K562 (cell line): ENCODE measurements around the gene ACTRT2. TPM values are rescaled to one million over a fixed set of nuclear protein-coding genes. Genes with fewer than 3 reads are reported as not detected.

Source experiments
- ZNF318 ChIP-seq, 2 experiments: fragments of 450-650 bp; IDR thresholded peaks; 2 replicates each; pipeline ENCODE4 v1.6.1; 2016; ENCODE audit warnings: mild to moderate bottlenecking in 2 of 2, borderline replicate concordance in 1 of 2, low read depth in 1 of 2, moderate library complexity in 1 of 2
- polyA plus RNA-seq, 8 experiments: library from polyadenylated mRNA; depleted of rRNA in 4 of 8; stranded (reverse) in 5 of 8; unstranded in 3 of 8; fragments of >200 nt; fragmentation: Nextera tagmentation in 2 of 8; fragmentation: Illumina TruSeq in 1 of 8; extraction: Ambion mirVana in 2 of 8; extraction: Trizol in 1 of 8; gene quantifications; 2 replicates each; pipeline versions ENCODE4 v1.2.1 to v1.2.3, GENCODE V29; 2011 to 2014; ENCODE audit warnings: inconsistent platforms in 1 of 8, missing spikeins in 1 of 8
- total RNA-seq, 7 experiments: library from RNA; depleted of rRNA in 6 of 7; stranded (reverse); fragments of >200 nt in 6 of 7; fragmentation: Illumina TruSeq in 2 of 7; extraction: Trizol in 2 of 7; gene quantifications; 2 replicates each; pipeline versions ENCODE4 v1.2.1 to v1.2.3, GENCODE V29; 2011 to 2021; ENCODE audit warnings: low replicate concordance in 1 of 7

The ACTRT2 gene
- total and polyA plus RNA-seq, 9 of the 15 experiments (the other 6 are each of a cell fraction or from before 2014, with no cell fraction given) = not detected

GRCh38 chr1:3061566-3061965, 40.3 kb downstream of the ACTRT2 start (continued):
- no peak for TF ChIP-seq ZNF318 (IDR thresholded peaks at IDR 0.05; ENCODE audit: borderline replicate concordance in 1 of 2, low read depth in 1 of 2)
